Prostate gland (tissue), 2 donors: ENCODE results near the gene DDX51. TPM values are rescaled to one million over a fixed set of nuclear protein-coding genes. Genes with fewer than 3 reads are reported as not detected.

Experiments used
- DNase-seq: peaks from one replicate; pipeline ENCODE4 v3.0.0-alpha.2; 2019; ENCODE audit warnings: low spot score
- H3K27ac ChIP-seq, 2 donors: fragments of 200-600 bp; sonication (generic); 2 replicates each; pipeline ENCODE4 v1.5.1; 2017 to 2019
- H3K27me3 ChIP-seq: fragments of 200-600 bp; sonication (generic); replicated peaks from 2 replicates; pipeline ENCODE4 v1.5.1; 2019; ENCODE audit not compliant: insufficient read depth
- H3K36me3 ChIP-seq, 2 donors: fragments of 200-600 bp; sonication (generic); 1 replicate in 1 of 2; 2 replicates in 1 of 2; pipeline versions ENCODE4 v1.5.1 to v1.8.1; 2017 to 2019
- H3K4me1 ChIP-seq: fragments of 200-600 bp; sonication (generic); replicated peaks from 2 replicates; pipeline ENCODE4 v1.5.1; 2019
- H3K4me3 ChIP-seq, 2 donors: fragments of 200-600 bp; sonication (generic); 2 replicates each; pipeline ENCODE4 v1.5.1; 2017 to 2019
- H3K9me3 ChIP-seq: fragments of 200-600 bp; sonication (generic); 2 replicates; pipeline ENCODE4 v1.5.1; 2017
- POLR2A ChIP-seq: fragments of 450-650 bp; IDR thresholded peaks from one replicate; pipeline ENCODE4 v1.6.1; 2016; ENCODE audit warnings: antibody characterized with exemption, mild to moderate bottlenecking
- POLR2AphosphoS5 ChIP-seq: sonication (generic); formaldehyde crosslinking; IDR thresholded peaks from one replicate; pipeline ENCODE4 v1.6.1; 2017; ENCODE audit warnings: antibody characterized with exemption
- WGBS: methylation state at CpG from one replicate; pipeline ENCODE4 v1.1.5; 2018; 5-methylcytosine and 5-hydroxymethylcytosine counted together
- intact Hi-C: fragments of 100-400 bp; cut with DNase I; formaldehyde crosslinking; loops from one replicate; pipeline ENCODE4 v1.14.2; 2022
- total RNA-seq, 2 donors: library from RNA; depleted of rRNA; stranded (reverse); fragments of >200 nt; gene quantifications; one replicate each; pipeline ENCODE4 v1.1.0, GENCODE V29; 2016
- TF ChIP-seq, protein P1 (sequence below), 4 experiments: fragments of 200-600 bp in 2 of 4; fragments of 450-650 bp in 2 of 4; sonication (generic) in 2 of 4; IDR thresholded peaks; 1 replicate in 3 of 4; 2 replicates in 1 of 4; pipeline ENCODE4 v1.5.1; 2016 to 2019; ENCODE audit warnings: antibody characterized with exemption in 4 of 4, mild to moderate bottlenecking in 2 of 4, moderate library complexity in 2 of 4

The DDX51 gene
- total RNA-seq, 2 donors from 2014 or later: 12.7 to 29.0 TPM

DNA sequence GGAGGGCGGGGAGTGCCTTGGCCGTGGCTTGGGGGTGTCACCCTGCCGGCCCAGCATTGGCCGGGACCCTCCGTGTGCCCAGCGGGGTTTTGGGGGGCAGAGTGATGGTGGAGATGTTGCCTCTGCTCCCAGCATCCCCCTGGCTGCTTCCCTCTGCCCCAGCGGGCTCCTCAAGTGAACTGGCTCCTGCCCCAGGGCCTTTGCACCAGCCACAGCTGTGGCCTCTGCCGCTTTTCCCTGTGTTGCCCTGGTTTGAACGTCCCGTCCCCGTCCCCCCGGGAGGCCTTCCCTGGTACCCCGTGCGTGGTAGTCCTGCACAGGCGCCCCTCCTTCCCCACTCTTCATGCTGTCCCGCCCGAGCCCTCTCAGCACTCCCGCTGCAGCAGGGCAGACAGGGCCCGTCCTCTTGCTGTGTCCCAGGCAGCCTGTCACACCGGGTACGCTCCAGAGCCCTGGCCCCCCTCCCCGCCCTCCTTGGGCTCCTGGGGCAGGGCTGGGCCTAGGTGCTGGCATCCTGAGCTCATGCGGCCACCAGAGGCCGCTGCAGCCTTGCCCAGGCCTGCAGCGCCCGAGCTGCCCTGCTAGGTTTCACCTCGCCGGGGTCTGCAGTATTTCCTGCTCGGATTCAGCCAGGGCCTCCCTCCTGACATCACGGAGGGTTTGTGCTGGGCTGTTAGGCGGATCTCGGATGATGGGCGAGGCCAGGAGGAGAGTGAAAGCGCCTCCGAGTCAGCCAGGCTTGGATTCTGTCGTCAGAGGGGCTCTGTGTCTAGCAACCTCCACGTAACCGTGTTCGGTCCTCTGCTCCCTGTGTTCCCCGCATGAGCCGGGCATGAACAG is 9.6 kb upstream of the DDX51 start:
- Histone ChIP-seq H3K4me1 (no peaks in the 10 kb centered on the region), H3K27me3 (no peaks in the 10 kb centered on the region), H3K9me3 (no peaks in the 10 kb centered on the region), H3K36me3 (no peaks in the 10 kb centered on the region), H3K4me3 (no peak overlapping the region), H3K27ac (no peak overlapping the region)
- intact Hi-C loops: loop anchor here (10.0 kb wide), 4 partner anchors 221 to 461 kb away; partner anchors contain the start of genes LRCOL1 and P2RX2
- TF ChIP-seq, protein P1, sequence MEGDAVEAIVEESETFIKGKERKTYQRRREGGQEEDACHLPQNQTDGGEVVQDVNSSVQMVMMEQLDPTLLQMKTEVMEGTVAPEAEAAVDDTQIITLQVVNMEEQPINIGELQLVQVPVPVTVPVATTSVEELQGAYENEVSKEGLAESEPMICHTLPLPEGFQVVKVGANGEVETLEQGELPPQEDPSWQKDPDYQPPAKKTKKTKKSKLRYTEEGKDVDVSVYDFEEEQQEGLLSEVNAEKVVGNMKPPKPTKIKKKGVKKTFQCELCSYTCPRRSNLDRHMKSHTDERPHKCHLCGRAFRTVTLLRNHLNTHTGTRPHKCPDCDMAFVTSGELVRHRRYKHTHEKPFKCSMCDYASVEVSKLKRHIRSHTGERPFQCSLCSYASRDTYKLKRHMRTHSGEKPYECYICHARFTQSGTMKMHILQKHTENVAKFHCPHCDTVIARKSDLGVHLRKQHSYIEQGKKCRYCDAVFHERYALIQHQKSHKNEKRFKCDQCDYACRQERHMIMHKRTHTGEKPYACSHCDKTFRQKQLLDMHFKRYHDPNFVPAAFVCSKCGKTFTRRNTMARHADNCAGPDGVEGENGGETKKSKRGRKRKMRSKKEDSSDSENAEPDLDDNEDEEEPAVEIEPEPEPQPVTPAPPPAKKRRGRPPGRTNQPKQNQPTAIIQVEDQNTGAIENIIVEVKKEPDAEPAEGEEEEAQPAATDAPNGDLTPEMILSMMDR (IDR thresholded peaks at IDR 0.05): peak; percentile 75 to 94 (median 90)
- no peak for TF ChIP-seq POLR2A
- 37% methylated on average over 41 of the region's 41 CpGs for WGBS
- DNase-seq: peak; percentile 38

DNA sequence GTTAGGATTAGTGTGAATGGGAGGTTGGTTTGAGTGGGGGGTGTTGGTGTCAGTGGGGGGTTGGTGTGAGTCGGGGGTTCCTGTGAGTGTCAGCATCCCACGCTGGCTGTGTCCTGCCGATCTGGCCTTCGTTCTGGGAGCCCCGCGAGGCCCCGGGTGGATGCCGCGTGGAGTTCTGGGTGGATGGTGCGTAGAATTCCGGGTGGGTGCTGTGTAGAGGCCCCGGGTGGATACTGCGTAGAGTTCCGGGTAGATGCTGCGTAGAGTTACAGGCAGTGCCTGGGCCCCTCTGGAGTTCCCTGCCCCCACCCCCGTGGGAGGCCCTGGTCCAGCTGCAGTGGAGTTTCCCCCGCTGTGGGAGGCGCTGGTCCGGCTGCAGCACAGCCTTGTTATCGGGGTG is 8.8 kb upstream of the DDX51 start:
- H3K4me1 ChIP-seq: no peaks in the 10 kb centered on the region
- H3K4me3 ChIP-seq: no peak overlapping the region
- no peak for DNase-seq
- H3K27ac ChIP-seq: no peak overlapping the region
- no peaks in the 10 kb centered on the region for H3K27me3 ChIP-seq
- no peaks in the 10 kb centered on the region for H3K9me3 ChIP-seq
- no peaks in the 10 kb centered on the region for H3K36me3 ChIP-seq
- no peak for TF ChIP-seq POLR2A
- no peak for TF ChIP-seq POLR2AphosphoS5
- TF ChIP-seq, protein P1 (IDR thresholded peaks at IDR 0.05): no peak
- WGBS: 97% methylated on average over 20 of the region's 20 CpGs
- intact Hi-C loops: loop anchor here (10.0 kb wide), 4 partner anchors 222 to 462 kb away; partner anchors contain the start of genes LRCOL1 and P2RX2

- DNase-seq: no peak
- Histone ChIP-seq H3K9me3 (no peaks in the 10 kb centered on the region), H3K27me3 (no peaks in the 10 kb centered on the region), H3K4me3 (no peak overlapping the region), H3K27ac (no peak overlapping the region), H3K4me1 (no peaks in the 10 kb centered on the region), H3K36me3 (no peaks in the 10 kb centered on the region)
- intact Hi-C loops: loop anchor here (10.0 kb wide), 4 partner anchors 222 to 462 kb away; partner anchors contain the start of genes LRCOL1 and P2RX2
- TF ChIP-seq POLR2AphosphoS5 (no peak), POLR2A (no peak)
- TF ChIP-seq, protein P1 (IDR thresholded peaks at IDR 0.05): no peak
- whole genome bisulfite sequencing: 97% methylated on average over 9 of the region's 9 CpGs
Measured at GRCh38 chr12:132152411-132152821, 8.3 kb upstream of the DDX51 start.

DNA sequence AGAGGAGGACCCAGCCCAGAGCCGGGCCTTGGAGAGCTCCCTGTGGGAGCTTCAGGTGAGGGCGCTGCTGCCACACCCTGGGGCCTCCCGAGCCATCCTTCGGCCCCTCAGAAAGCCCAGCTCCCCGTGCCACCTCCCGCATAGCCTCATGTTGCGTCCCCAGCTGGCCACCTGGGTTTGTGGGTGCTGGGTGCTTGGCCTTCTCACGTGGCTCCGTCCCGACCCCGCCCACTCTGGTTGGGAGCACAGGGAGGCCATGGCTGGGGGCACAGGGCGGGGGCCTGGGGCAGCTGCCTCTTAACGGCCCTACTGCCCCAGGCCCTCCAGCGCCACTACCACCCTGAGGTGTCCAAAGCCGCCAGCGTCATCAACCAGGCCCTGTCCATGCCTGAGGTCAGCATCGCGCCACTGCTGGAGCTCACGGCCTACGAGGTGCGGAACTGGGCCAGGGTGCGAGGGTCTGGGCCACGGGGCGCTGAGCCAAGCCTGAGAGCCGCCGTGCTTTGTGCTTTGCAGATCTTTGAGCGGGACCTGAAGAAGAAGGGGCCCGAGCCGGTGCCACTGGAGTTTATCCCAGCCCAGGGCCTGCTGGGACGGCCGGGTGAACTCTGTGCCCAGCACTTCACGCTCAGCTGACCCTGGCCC is 7.8 kb upstream of the DDX51 start:
- 95% methylated on average over 30 of the region's 32 CpGs for WGBS
- intact Hi-C loops: loop anchor here (10.0 kb wide), 4 partner anchors 223 to 463 kb away; partner anchors contain the start of genes LRCOL1 and P2RX2
- H3K4me3 ChIP-seq: no peak overlapping the region
- no peak for DNase-seq
- TF ChIP-seq POLR2A (no peak), POLR2AphosphoS5 (no peak)
- TF ChIP-seq, protein P1 (IDR thresholded peaks at IDR 0.05): no peak
- H3K4me1 ChIP-seq: no peaks in the 10 kb centered on the region
- no peak overlapping the region for H3K27ac ChIP-seq
- no peaks in the 10 kb centered on the region for H3K9me3 ChIP-seq
- H3K36me3 ChIP-seq: no peaks in the 10 kb centered on the region
- no peaks in the 10 kb centered on the region for H3K27me3 ChIP-seq
